H9 (cell line): Measurements from ENCODE around the gene TMEM150B. TPM values are rescaled to one million over a fixed set of nuclear protein-coding genes. Genes with fewer than 3 reads are reported as not detected.

ENCODE experiments used
- DNase-seq: peaks from one replicate; pipeline ENCODE4 v3.0.0-alpha.2; 2017
- H2AFZ ChIP-seq: one replicate; pipeline ENCODE4 v1.6.1; 2013; ENCODE audit warnings: mild to moderate bottlenecking, low read length, control low read depth, moderate library complexity
- H2AK5ac ChIP-seq: 2 replicates; pipeline ENCODE4 v1.6.1; 2013; ENCODE audit warnings: low read length, control low read depth, mixed read lengths; ENCODE audit not compliant: insufficient read length
- H2BK120ac ChIP-seq: one replicate; pipeline ENCODE4 v1.6.1; 2013; ENCODE audit warnings: low read depth, mild to moderate bottlenecking, low read length, control low read depth, inconsistent platforms; ENCODE audit not compliant: poor library complexity, severe bottlenecking
- H2BK12ac ChIP-seq: 2 replicates; pipeline ENCODE4 v1.6.1; 2013; ENCODE audit warnings: low read length, control low read depth, mixed read lengths, low read depth; ENCODE audit not compliant: insufficient read length
- H2BK15ac ChIP-seq: 2 replicates; pipeline ENCODE4 v1.6.1; 2013; ENCODE audit warnings: low read depth, low read length, control low read depth
- H2BK20ac ChIP-seq: one replicate; pipeline ENCODE4 v1.6.1; 2013; ENCODE audit warnings: low read depth, mild to moderate bottlenecking, low read length, control low read depth, inconsistent platforms; ENCODE audit not compliant: poor library complexity, severe bottlenecking
- H2BK5ac ChIP-seq: 2 replicates; pipeline ENCODE4 v1.6.1; 2013; ENCODE audit warnings: low read length, control low read depth, mixed read lengths; ENCODE audit not compliant: insufficient read length
- H3K14ac ChIP-seq: 2 replicates; pipeline ENCODE4 v1.6.1; 2013; ENCODE audit warnings: low read length, control low read depth; ENCODE audit not compliant: insufficient read depth
- H3K18ac ChIP-seq: 2 replicates; pipeline ENCODE4 v1.6.1; 2013; ENCODE audit warnings: low read depth, mild to moderate bottlenecking, mixed read lengths, low read length, control low read depth; ENCODE audit not compliant: insufficient read length
- H3K23ac ChIP-seq: 2 replicates; pipeline ENCODE4 v1.6.1; 2013; ENCODE audit warnings: low read length, control low read depth, mixed read lengths, low read depth; ENCODE audit not compliant: insufficient read length
- H3K23me2 ChIP-seq: 2 replicates; pipeline ENCODE4 v1.6.1; 2013; ENCODE audit warnings: low read depth, mild to moderate bottlenecking, mixed read lengths, low read length, control low read depth; ENCODE audit not compliant: insufficient read length, poor library complexity, severe bottlenecking
- H3K27ac ChIP-seq: 2 replicates; pipeline ENCODE4 v1.5.1; 2013; ENCODE audit warnings: low read length, control low read depth, mixed read lengths, low read depth; ENCODE audit not compliant: insufficient read length
- H3K27me3 ChIP-seq: 2 replicates; pipeline ENCODE4 v1.6.1; 2013; ENCODE audit warnings: low read length, control low read depth, inconsistent platforms; ENCODE audit not compliant: insufficient read depth
- H3K4ac ChIP-seq: 2 replicates; pipeline ENCODE4 v1.6.1; 2013; ENCODE audit warnings: low read depth, mild to moderate bottlenecking, control low read depth, inconsistent platforms, low read length, moderate library complexity
- H3K4me1 ChIP-seq: 2 replicates; pipeline ENCODE4 v1.6.1; 2013; ENCODE audit warnings: low read length, control low read depth, inconsistent platforms; ENCODE audit not compliant: insufficient read depth
- H3K4me2 ChIP-seq: 2 replicates; pipeline ENCODE4 v1.6.1; 2013; ENCODE audit warnings: low read length, control low read depth, mixed read lengths; ENCODE audit not compliant: insufficient read length, insufficient read depth
- H3K56ac ChIP-seq: 2 replicates; pipeline ENCODE4 v1.6.1; 2013; ENCODE audit warnings: low read depth, mild to moderate bottlenecking, mixed read lengths, low read length, control low read depth; ENCODE audit not compliant: insufficient read length
- H3K79me1 ChIP-seq: 2 replicates; pipeline ENCODE4 v1.6.1; 2013; ENCODE audit warnings: low read depth, mild to moderate bottlenecking, moderate library complexity, low read length, control low read depth, inconsistent platforms; ENCODE audit not compliant: insufficient read depth, poor library complexity, severe bottlenecking
- H3K79me2 ChIP-seq: 2 replicates; pipeline ENCODE4 v1.6.1; 2013; ENCODE audit warnings: low read length, control low read depth, inconsistent platforms; ENCODE audit not compliant: insufficient read depth
- H3K9ac ChIP-seq: 2 replicates; pipeline ENCODE4 v1.6.1; 2013; ENCODE audit warnings: low read length, control low read depth, mixed read lengths; ENCODE audit not compliant: insufficient read length; ENCODE audit errors: extremely low read depth
- H3K9me3 ChIP-seq: one replicate; pipeline ENCODE4 v1.6.1; 2013; ENCODE audit warnings: low read depth, low read length, inconsistent platforms; ENCODE audit not compliant: control insufficient read depth
- H3T11ph ChIP-seq: one replicate; pipeline ENCODE4 v1.6.1; 2013; ENCODE audit warnings: mild to moderate bottlenecking, low read length, control low read depth, inconsistent platforms
- H4K20me1 ChIP-seq: one replicate; pipeline ENCODE4 v1.6.1; 2013; ENCODE audit not compliant: control insufficient read depth, insufficient read length, insufficient read depth
- H4K5ac ChIP-seq: 2 replicates; pipeline ENCODE4 v1.6.1; 2013; ENCODE audit warnings: low read depth, mild to moderate bottlenecking, mixed read lengths, low read length, control low read depth; ENCODE audit not compliant: insufficient read length
- H4K8ac ChIP-seq: replicated peaks from 2 replicates; pipeline ENCODE4 v1.6.1; 2013; ENCODE audit warnings: low read length, control low read depth, mixed read lengths, low read depth; ENCODE audit not compliant: insufficient read length
- H4K91ac ChIP-seq: 2 replicates; pipeline ENCODE4 v1.6.1; 2013; ENCODE audit warnings: low read depth, mild to moderate bottlenecking, moderate library complexity, mixed read lengths, low read length, control low read depth; ENCODE audit not compliant: insufficient read length
- H3K27ac Mint-ChIP-seq, 3 experiments: 2 replicates in 2 of 3; 3 replicates in 1 of 3; pipeline ENCODE4 v1.8.0; 2020 to 2021; ENCODE audit warnings: mixed read lengths in 3 of 3, mild to moderate bottlenecking in 1 of 3, moderate library complexity in 1 of 3
- H3K27me3 Mint-ChIP-seq: 2 replicates; pipeline ENCODE4 v1.8.0; 2021; ENCODE audit warnings: low read depth, mild to moderate bottlenecking, moderate library complexity, mixed read lengths
- H3K36me3 Mint-ChIP-seq, 3 experiments: 2 replicates in 2 of 3; 3 replicates in 1 of 3; pipeline ENCODE4 v1.8.0; 2020 to 2021; ENCODE audit warnings: low read depth in 3 of 3, mixed read lengths in 3 of 3; ENCODE audit not compliant: insufficient read depth in 1 of 3
- H3K4me1 Mint-ChIP-seq, 2 experiments: 2 replicates each; pipeline ENCODE4 v1.8.0; 2020; ENCODE audit warnings: mixed read lengths in 2 of 2
- H3K4me3 Mint-ChIP-seq, 2 experiments: 2 replicates in 1 of 2; 3 replicates in 1 of 2; pipeline ENCODE4 v1.8.0; 2020 to 2021; ENCODE audit warnings: mild to moderate bottlenecking in 2 of 2, mixed read lengths in 2 of 2, moderate library complexity in 1 of 2
- H3K9me3 Mint-ChIP-seq, 2 experiments: 2 replicates in 1 of 2; 3 replicates in 1 of 2; pipeline ENCODE4 v1.8.0; 2020; ENCODE audit warnings: mild to moderate bottlenecking in 2 of 2, mixed read lengths in 2 of 2, moderate library complexity in 1 of 2
- CTCF ChIP-seq: fragments of 200-600 bp; sonication (generic); conservative IDR thresholded peaks from 3 replicates; pipeline ENCODE4 v1.8.0; 2021; ENCODE audit warnings: antibody characterized with exemption, mild to moderate bottlenecking
- WGBS: extraction: QIAGEN DNeasy Blood & Tissue Kit; methylation state at CpG from one replicate; pipeline ENCODE4 v1.1.7; 2013; ENCODE audit warnings: missing lambda C conversion rate, low lambda C conversion rate, mixed read lengths; ENCODE audit not compliant: insufficient read length; ENCODE audit errors: extremely low coverage; 5-methylcytosine and 5-hydroxymethylcytosine counted together
- total RNA-seq: library from RNA; stranded (reverse); gene quantifications from 2 replicates; pipeline ENCODE4 v1.2.1, GENCODE V29; 2021

TMEM150B gene
- total RNA-seq, 1 experiment from 2014 or later: 0.63 TPM

GRCh38 chr19:55362174-55362989, 37.2 kb upstream of the TMEM150B start:
- no peak overlapping the region for H2BK120ac ChIP-seq
- H3K27ac ChIP-seq: no peak overlapping the region
- H4K91ac ChIP-seq: no peak overlapping the region
- no peak for DNase-seq
- no peak overlapping the region for H3T11ph ChIP-seq
- no peaks in the 10 kb centered on the region for H3K23me2 ChIP-seq
- H2AFZ ChIP-seq: no peak overlapping the region
- WGBS: no CpG with 5 or more reads among the region's 38 CpGs
- H4K8ac ChIP-seq: no peak overlapping the region
- no peak overlapping the region for H3K56ac ChIP-seq
- no peak overlapping the region for H4K5ac ChIP-seq
- H3K4ac ChIP-seq: no peak overlapping the region
- no peak overlapping the region for H2BK12ac ChIP-seq
- no peak overlapping the region for H3K9ac ChIP-seq
- H3K14ac ChIP-seq: peak overlapping the region; percentile 6; the same call in 1 of the 2 replicates
- H2BK5ac ChIP-seq: no peak overlapping the region
- no peaks in the 10 kb centered on the region for H3K4me1 ChIP-seq
- Mint-ChIP-seq H3K36me3 (no peaks in the 10 kb centered on the region), H3K4me1 (peaks cover 12 to 27% of the 10 kb centered on the region in 2 experiments), H3K4me3 (no peak overlapping the region), H3K9me3 (no peaks in the 10 kb centered on the region), H3K27ac (no peak overlapping the region), H3K27me3 (peaks cover 55% of the 10 kb centered on the region)
- no peaks in the 10 kb centered on the region for H3K79me2 ChIP-seq
- no peaks in the 10 kb centered on the region for H3K79me1 ChIP-seq
- TF ChIP-seq CTCF: no peak
- no peak overlapping the region for H2BK15ac ChIP-seq
- no peaks in the 10 kb centered on the region for H3K27me3 ChIP-seq
- no peak overlapping the region for H3K4me2 ChIP-seq
- H2AK5ac ChIP-seq: no peak overlapping the region
- no peak overlapping the region for H3K18ac ChIP-seq
- no peak overlapping the region for H2BK20ac ChIP-seq
- H4K20me1 ChIP-seq: no peaks in the 10 kb centered on the region
- H3K23ac ChIP-seq: no peak overlapping the region
- no peaks in the 10 kb centered on the region for H3K9me3 ChIP-seq
